NT2/D1 (cell line): ENCODE data around the gene BTBD6.
"Not testable (repeated sequence)": the region's sequence is repeated elsewhere in the genome, so short reads cannot be mapped to it uniquely, and the experiment has no call there.

Experiments
- DNase-seq: peaks from one replicate; pipeline ENCODE4 v3.0.0-alpha.2; 2011; ENCODE audit warnings: low read depth, low spot score
- H3K27me3 ChIP-seq: 2 replicates; pipeline ENCODE4 v1.6.0; 2011; ENCODE audit warnings: mild to moderate bottlenecking; ENCODE audit not compliant: insufficient read length, insufficient read depth
- H3K36me3 ChIP-seq: 2 replicates; pipeline ENCODE4 v1.6.1; 2011; ENCODE audit warnings: mild to moderate bottlenecking, low read length, mixed read lengths; ENCODE audit not compliant: insufficient read depth, insufficient read length
- H3K4me1 ChIP-seq: 2 replicates; pipeline ENCODE4 v1.5.1; 2011; ENCODE audit not compliant: insufficient read depth, insufficient read length
- H3K4me3 ChIP-seq: 2 replicates; pipeline ENCODE4 v1.5.1; 2011; ENCODE audit warnings: low read depth; ENCODE audit not compliant: insufficient read length
- H3K9ac ChIP-seq: 2 replicates; pipeline ENCODE4 v1.6.0; 2011; ENCODE audit warnings: low read depth; ENCODE audit not compliant: insufficient read length
- H3K9me3 ChIP-seq: 2 replicates; pipeline ENCODE4 v1.5.1; 2011; ENCODE audit warnings: mild to moderate bottlenecking, low read length; ENCODE audit not compliant: insufficient read depth
- SUZ12 ChIP-seq: IDR thresholded peaks from 2 replicates; pipeline ENCODE4 v1.6.1; 2011; ENCODE audit not compliant: insufficient read length, insufficient read depth; ENCODE audit errors: extremely low read depth
- YY1 ChIP-seq: IDR thresholded peaks from 2 replicates; pipeline ENCODE4 v1.6.1; 2011; ENCODE audit not compliant: insufficient read length, insufficient read depth
- ZNF274 ChIP-seq: IDR thresholded peaks from 2 replicates; pipeline ENCODE4 v1.6.1; 2011; ENCODE audit warnings: mild to moderate bottlenecking, low read depth, low read length

BTBD6 gene

GRCh38 chr14:105272623-105273022 lies 24.3 kb downstream of the BTBD6 start:
- H3K4me1 ChIP-seq: no peaks in the 10 kb centered on the region

GRCh38 chr14:105273062-105273461 lies 24.7 kb downstream of the BTBD6 start:
- no peak for TF ChIP-seq SUZ12
- no peak for TF ChIP-seq ZNF274
- no peak for TF ChIP-seq YY1
- Histone ChIP-seq H3K4me3 (no peak overlapping the region), H3K27me3 (no peaks in the 10 kb centered on the region), H3K4me1 (no peaks in the 10 kb centered on the region), H3K9me3 (no peaks in the 10 kb centered on the region), H3K36me3 (no peaks in the 10 kb centered on the region), H3K9ac (no peak overlapping the region)
- no peak for DNase-seq

More at GRCh38 chr14:105272623-105273022, 24.3 kb downstream of the BTBD6 start:
- Histone ChIP-seq H3K4me3 (no peak overlapping the region), H3K27me3 (no peaks in the 10 kb centered on the region), H3K36me3 (peaks cover 3% of the 10 kb centered on the region), H3K9ac (no peak overlapping the region), H3K9me3 (no peaks in the 10 kb centered on the region)
- DNase-seq: no peak
- no peak for TF ChIP-seq YY1
- no peak for TF ChIP-seq ZNF274
- no peak for TF ChIP-seq SUZ12

GRCh38 chr14:105274637-105275036 lies 26.3 kb downstream of the BTBD6 start:
- Histone ChIP-seq H3K27me3 (no peaks in the 10 kb centered on the region), H3K9ac (no peak overlapping the region), H3K9me3 (no peaks in the 10 kb centered on the region), H3K4me1 (no peaks in the 10 kb centered on the region), H3K4me3 (no peak overlapping the region), H3K36me3 (no peaks in the 10 kb centered on the region)
- TF ChIP-seq SUZ12: no peak
- TF ChIP-seq ZNF274: no peak
- no peak for TF ChIP-seq YY1
- no peak for DNase-seq

GRCh38 chr14:105275267-105275946 lies 27.1 kb downstream of the BTBD6 start:
- Histone ChIP-seq H3K4me3 (no peak overlapping the region), H3K27me3 (no peaks in the 10 kb centered on the region), H3K36me3 (no peaks in the 10 kb centered on the region), H3K9me3 (no peaks in the 10 kb centered on the region), H3K4me1 (no peaks in the 10 kb centered on the region), H3K9ac (peak overlapping the region; percentile 16)
- TF ChIP-seq ZNF274 (no peak), YY1 (no peak), SUZ12 (no peak)
- DNase-seq: no peak

GRCh38 chr14:105277448-105277847 lies 29.1 kb downstream of the BTBD6 start:
- H3K9ac ChIP-seq: not testable (repeated sequence)

GRCh38 chr14:105279642-105280361 lies 31.5 kb downstream of the BTBD6 start:
- Histone ChIP-seq H3K9me3 (no peaks in the 10 kb centered on the region), H3K27me3 (no peaks in the 10 kb centered on the region), H3K9ac (no peak overlapping the region), H3K36me3 (no peaks in the 10 kb centered on the region), H3K4me1 (peaks cover 11% of the 10 kb centered on the region), H3K4me3 (no peak overlapping the region)
- TF ChIP-seq ZNF274 (no peak), YY1 (no peak), SUZ12 (no peak)
- no peak for DNase-seq

More at GRCh38 chr14:105277448-105277847, 29.1 kb downstream of the BTBD6 start:
- H3K4me3 ChIP-seq, H3K36me3 ChIP-seq, DNase-seq, H3K9me3 ChIP-seq, H3K27me3 ChIP-seq, H3K4me1 ChIP-seq: not testable (repeated sequence)

- no peaks in the 10 kb centered on the region for H3K36me3 ChIP-seq
- no peaks in the 10 kb centered on the region for H3K27me3 ChIP-seq
- DNase-seq: no peak
- TF ChIP-seq ZNF274 (no peak), YY1 (no peak), SUZ12 (no peak)
- H3K9me3 ChIP-seq: no peaks in the 10 kb centered on the region
- no peak overlapping the region for H3K4me3 ChIP-seq
- peaks cover 11% of the 10 kb centered on the region for H3K4me1 ChIP-seq
- no peak overlapping the region for H3K9ac ChIP-seq
Measured at GRCh38 chr14:105280525-105280924, 32.2 kb downstream of the BTBD6 start.
